H9 (cell line): ENCODE data around the gene TRAK1. TPM values are rescaled to one million over a fixed set of nuclear protein-coding genes. Genes with fewer than 3 reads are reported as not detected.

Experiments used
- DNase-seq: peaks from one replicate; pipeline ENCODE4 v3.0.0-alpha.2; 2017
- H2AFZ ChIP-seq: one replicate; pipeline ENCODE4 v1.6.1; 2013; ENCODE audit warnings: mild to moderate bottlenecking, low read length, control low read depth, moderate library complexity
- H2AK5ac ChIP-seq: 2 replicates; pipeline ENCODE4 v1.6.1; 2013; ENCODE audit warnings: low read length, control low read depth, mixed read lengths; ENCODE audit not compliant: insufficient read length
- H2BK120ac ChIP-seq: one replicate; pipeline ENCODE4 v1.6.1; 2013; ENCODE audit warnings: low read depth, mild to moderate bottlenecking, low read length, control low read depth, inconsistent platforms; ENCODE audit not compliant: poor library complexity, severe bottlenecking
- H2BK12ac ChIP-seq: 2 replicates; pipeline ENCODE4 v1.6.1; 2013; ENCODE audit warnings: low read length, control low read depth, mixed read lengths, low read depth; ENCODE audit not compliant: insufficient read length
- H2BK15ac ChIP-seq: 2 replicates; pipeline ENCODE4 v1.6.1; 2013; ENCODE audit warnings: low read depth, low read length, control low read depth
- H2BK20ac ChIP-seq: one replicate; pipeline ENCODE4 v1.6.1; 2013; ENCODE audit warnings: low read depth, mild to moderate bottlenecking, low read length, control low read depth, inconsistent platforms; ENCODE audit not compliant: poor library complexity, severe bottlenecking
- H2BK5ac ChIP-seq: 2 replicates; pipeline ENCODE4 v1.6.1; 2013; ENCODE audit warnings: low read length, control low read depth, mixed read lengths; ENCODE audit not compliant: insufficient read length
- H3K14ac ChIP-seq: 2 replicates; pipeline ENCODE4 v1.6.1; 2013; ENCODE audit warnings: low read length, control low read depth; ENCODE audit not compliant: insufficient read depth
- H3K18ac ChIP-seq: 2 replicates; pipeline ENCODE4 v1.6.1; 2013; ENCODE audit warnings: low read depth, mild to moderate bottlenecking, mixed read lengths, low read length, control low read depth; ENCODE audit not compliant: insufficient read length
- H3K23ac ChIP-seq: 2 replicates; pipeline ENCODE4 v1.6.1; 2013; ENCODE audit warnings: low read length, control low read depth, mixed read lengths, low read depth; ENCODE audit not compliant: insufficient read length
- H3K23me2 ChIP-seq: 2 replicates; pipeline ENCODE4 v1.6.1; 2013; ENCODE audit warnings: low read depth, mild to moderate bottlenecking, mixed read lengths, low read length, control low read depth; ENCODE audit not compliant: insufficient read length, poor library complexity, severe bottlenecking
- H3K27ac ChIP-seq: 2 replicates; pipeline ENCODE4 v1.5.1; 2013; ENCODE audit warnings: low read length, control low read depth, mixed read lengths, low read depth; ENCODE audit not compliant: insufficient read length
- H3K27me3 ChIP-seq: 2 replicates; pipeline ENCODE4 v1.6.1; 2013; ENCODE audit warnings: low read length, control low read depth, inconsistent platforms; ENCODE audit not compliant: insufficient read depth
- H3K4ac ChIP-seq: 2 replicates; pipeline ENCODE4 v1.6.1; 2013; ENCODE audit warnings: low read depth, mild to moderate bottlenecking, control low read depth, inconsistent platforms, low read length, moderate library complexity
- H3K4me1 ChIP-seq: 2 replicates; pipeline ENCODE4 v1.6.1; 2013; ENCODE audit warnings: low read length, control low read depth, inconsistent platforms; ENCODE audit not compliant: insufficient read depth
- H3K4me2 ChIP-seq: 2 replicates; pipeline ENCODE4 v1.6.1; 2013; ENCODE audit warnings: low read length, control low read depth, mixed read lengths; ENCODE audit not compliant: insufficient read length, insufficient read depth
- H3K56ac ChIP-seq: 2 replicates; pipeline ENCODE4 v1.6.1; 2013; ENCODE audit warnings: low read depth, mild to moderate bottlenecking, mixed read lengths, low read length, control low read depth; ENCODE audit not compliant: insufficient read length
- H3K79me1 ChIP-seq: 2 replicates; pipeline ENCODE4 v1.6.1; 2013; ENCODE audit warnings: low read depth, mild to moderate bottlenecking, moderate library complexity, low read length, control low read depth, inconsistent platforms; ENCODE audit not compliant: insufficient read depth, poor library complexity, severe bottlenecking
- H3K79me2 ChIP-seq: 2 replicates; pipeline ENCODE4 v1.6.1; 2013; ENCODE audit warnings: low read length, control low read depth, inconsistent platforms; ENCODE audit not compliant: insufficient read depth
- H3K9ac ChIP-seq: 2 replicates; pipeline ENCODE4 v1.6.1; 2013; ENCODE audit warnings: low read length, control low read depth, mixed read lengths; ENCODE audit not compliant: insufficient read length; ENCODE audit errors: extremely low read depth
- H3K9me3 ChIP-seq: one replicate; pipeline ENCODE4 v1.6.1; 2013; ENCODE audit warnings: low read depth, low read length, inconsistent platforms; ENCODE audit not compliant: control insufficient read depth
- H3T11ph ChIP-seq: one replicate; pipeline ENCODE4 v1.6.1; 2013; ENCODE audit warnings: mild to moderate bottlenecking, low read length, control low read depth, inconsistent platforms
- H4K20me1 ChIP-seq: one replicate; pipeline ENCODE4 v1.6.1; 2013; ENCODE audit not compliant: control insufficient read depth, insufficient read length, insufficient read depth
- H4K5ac ChIP-seq: 2 replicates; pipeline ENCODE4 v1.6.1; 2013; ENCODE audit warnings: low read depth, mild to moderate bottlenecking, mixed read lengths, low read length, control low read depth; ENCODE audit not compliant: insufficient read length
- H4K8ac ChIP-seq: replicated peaks from 2 replicates; pipeline ENCODE4 v1.6.1; 2013; ENCODE audit warnings: low read length, control low read depth, mixed read lengths, low read depth; ENCODE audit not compliant: insufficient read length
- H4K91ac ChIP-seq: 2 replicates; pipeline ENCODE4 v1.6.1; 2013; ENCODE audit warnings: low read depth, mild to moderate bottlenecking, moderate library complexity, mixed read lengths, low read length, control low read depth; ENCODE audit not compliant: insufficient read length
- H3K27ac Mint-ChIP-seq, 3 experiments: 2 replicates in 2 of 3; 3 replicates in 1 of 3; pipeline ENCODE4 v1.8.0; 2020 to 2021; ENCODE audit warnings: mixed read lengths in 3 of 3, mild to moderate bottlenecking in 1 of 3, moderate library complexity in 1 of 3
- H3K27me3 Mint-ChIP-seq: 2 replicates; pipeline ENCODE4 v1.8.0; 2021; ENCODE audit warnings: low read depth, mild to moderate bottlenecking, moderate library complexity, mixed read lengths
- H3K36me3 Mint-ChIP-seq, 3 experiments: 2 replicates in 2 of 3; 3 replicates in 1 of 3; pipeline ENCODE4 v1.8.0; 2020 to 2021; ENCODE audit warnings: low read depth in 3 of 3, mixed read lengths in 3 of 3; ENCODE audit not compliant: insufficient read depth in 1 of 3
- H3K4me1 Mint-ChIP-seq, 2 experiments: 2 replicates each; pipeline ENCODE4 v1.8.0; 2020; ENCODE audit warnings: mixed read lengths in 2 of 2
- H3K4me3 Mint-ChIP-seq, 2 experiments: 2 replicates in 1 of 2; 3 replicates in 1 of 2; pipeline ENCODE4 v1.8.0; 2020 to 2021; ENCODE audit warnings: mild to moderate bottlenecking in 2 of 2, mixed read lengths in 2 of 2, moderate library complexity in 1 of 2
- H3K9me3 Mint-ChIP-seq, 2 experiments: 2 replicates in 1 of 2; 3 replicates in 1 of 2; pipeline ENCODE4 v1.8.0; 2020; ENCODE audit warnings: mild to moderate bottlenecking in 2 of 2, mixed read lengths in 2 of 2, moderate library complexity in 1 of 2
- CTCF ChIP-seq: fragments of 200-600 bp; sonication (generic); conservative IDR thresholded peaks from 3 replicates; pipeline ENCODE4 v1.8.0; 2021; ENCODE audit warnings: antibody characterized with exemption, mild to moderate bottlenecking
- WGBS: extraction: QIAGEN DNeasy Blood & Tissue Kit; methylation state at CpG from one replicate; pipeline ENCODE4 v1.1.7; 2013; ENCODE audit warnings: missing lambda C conversion rate, low lambda C conversion rate, mixed read lengths; ENCODE audit not compliant: insufficient read length; ENCODE audit errors: extremely low coverage; 5-methylcytosine and 5-hydroxymethylcytosine counted together
- total RNA-seq: library from RNA; stranded (reverse); gene quantifications from 2 replicates; pipeline ENCODE4 v1.2.1, GENCODE V29; 2021

Gene TRAK1
- total RNA-seq, 1 experiment from 2014 or later = 34.2 TPM

GRCh38 chr3:42266085-42266484, 174.9 kb downstream of the TRAK1 start, which contains the start of gene CCK:
TSS of gene CCK (minus strand) at chr3:42266185. CDS start at chr3:42263630, 2,555 bp downstream.
- no CpG with 5 or more reads among the region's 16 CpGs for WGBS
- Histone ChIP-seq H3K23me2 (peaks cover 6% of the 10 kb centered on the region), H3K9ac (no peak within 1 kb of the TSS), H3K4me1 (no peaks in the 10 kb centered on the region), H2BK20ac (no peak within 1 kb of the TSS), H2AK5ac (no peak within 1 kb of the TSS), H4K20me1 (no peaks in the 10 kb centered on the region), H3K4me2 (no peak within 1 kb of the TSS), H3K79me1 (no peaks in the 10 kb centered on the region), H4K91ac (peak within 1 kb of the TSS; percentile 49), H4K8ac (no peak within 1 kb of the TSS), H3K9me3 (no peaks in the 10 kb centered on the region), H2BK5ac (no peak within 1 kb of the TSS), H4K5ac (no peak within 1 kb of the TSS), H3K27ac (no peak within 1 kb of the TSS), H2BK12ac (no peak within 1 kb of the TSS), H3K18ac (no peak within 1 kb of the TSS), H3K14ac (no peak within 1 kb of the TSS; the same call in 1 of the 2 replicates), H3K23ac (no peak within 1 kb of the TSS), H3K79me2 (no peaks in the 10 kb centered on the region), H3K27me3 (peaks cover 14% of the 10 kb centered on the region; the same call in 1 of the 2 replicates), H3K4ac (no peak within 1 kb of the TSS), H3K56ac (no peak within 1 kb of the TSS), H2AFZ (no peak within 1 kb of the TSS), H3T11ph (no peak within 1 kb of the TSS), H2BK15ac (no peak within 1 kb of the TSS), H2BK120ac (no peak within 1 kb of the TSS)
- H3K4me3 Mint-ChIP-seq = no peak within 1 kb of the TSS
- peaks cover 4 to 5% of the 10 kb centered on the region in 2 experiments; a peak in 3 of 5 replicates for H3K9me3 Mint-ChIP-seq
- TF ChIP-seq CTCF = no peak
- DNase-seq = no peak
- peaks cover 88% of the 10 kb centered on the region for H3K27me3 Mint-ChIP-seq
- no peak within 1 kb of the TSS for H3K27ac Mint-ChIP-seq
- H3K4me1 Mint-ChIP-seq = peaks cover 12 to 17% of the 10 kb centered on the region in 2 experiments
- peaks cover 0 to 5% (median 0%) of the 10 kb centered on the region in 3 experiments; a peak in 2 of 7 replicates for H3K36me3 Mint-ChIP-seq
